Activated T-cell treated with anti-CD3 and anti-CD28 coated beads for 4 hours (primary cell): ENCODE data around the gene INSYN1.
"Not testable (repeated sequence)": the region's sequence is repeated elsewhere in the genome, so short reads cannot be mapped to it uniquely, and the experiment has no call there.

Experiments
- DNase-seq: peaks from one replicate; pipeline ENCODE4 v3.0.0-alpha.2; 2020

Gene INSYN1

GRCh38 chr15:73710321-73710720, 42.8 kb downstream of the INSYN1 start:
- DNase-seq = no peak

GRCh38 chr15:73709686-73710085, 43.5 kb downstream of the INSYN1 start:
- DNase-seq = no peak

- no peak for DNase-seq
Observed at GRCh38 chr15:73709241-73709640, 43.9 kb downstream of the INSYN1 start.

GRCh38 chr15:73708691-73709090, 44.5 kb downstream of the INSYN1 start:
- no peak for DNase-seq

- peak; percentile 44 for DNase-seq
Observed at GRCh38 chr15:73704869-73705645, 48.1 kb downstream of the INSYN1 start.

- DNase-seq = not testable (repeated sequence)
Observed at GRCh38 chr15:73704142-73704868, 48.8 kb downstream of the INSYN1 start.

- DNase-seq = not testable (repeated sequence)
Observed at GRCh38 chr15:73703601-73704000, 49.5 kb downstream of the INSYN1 start.

- not testable (repeated sequence) for DNase-seq
Observed at GRCh38 chr15:73702311-73703239, 50.6 kb downstream of the INSYN1 start.

- DNase-seq = peak; percentile 68
Observed at GRCh38 chr15:73700041-73700842, 52.9 kb downstream of the INSYN1 start.

- no peak for DNase-seq
Observed at GRCh38 chr15:73699249-73700040, 53.7 kb downstream of the INSYN1 start.

- peak; percentile 42 for DNase-seq
Observed at GRCh38 chr15:73697033-73697467, 56.1 kb downstream of the INSYN1 start.

- no peak for DNase-seq
Observed at GRCh38 chr15:73696641-73697001, 56.5 kb downstream of the INSYN1 start.

GRCh38 chr15:73695773-73696640, 57.1 kb downstream of the INSYN1 start:
- DNase-seq = no peak

- no peak for DNase-seq
Observed at GRCh38 chr15:73694419-73694818, 58.7 kb downstream of the INSYN1 start.

GRCh38 chr15:73691396-73691795, 61.8 kb downstream of the INSYN1 start:
- DNase-seq = no peak

- no peak for DNase-seq
Observed at GRCh38 chr15:73688455-73688854, 64.7 kb downstream of the INSYN1 start.

- DNase-seq = no peak
Observed at GRCh38 chr15:73687351-73687750, 65.8 kb downstream of the INSYN1 start.

GRCh38 chr15:73686781-73687256, 66.3 kb downstream of the INSYN1 start:
- DNase-seq = no peak

- DNase-seq = no peak
Observed at GRCh38 chr15:73685981-73686380, 67.2 kb downstream of the INSYN1 start.
